ENCODE results near the gene D2HGDH.

D2HGDH gene

DNA sequence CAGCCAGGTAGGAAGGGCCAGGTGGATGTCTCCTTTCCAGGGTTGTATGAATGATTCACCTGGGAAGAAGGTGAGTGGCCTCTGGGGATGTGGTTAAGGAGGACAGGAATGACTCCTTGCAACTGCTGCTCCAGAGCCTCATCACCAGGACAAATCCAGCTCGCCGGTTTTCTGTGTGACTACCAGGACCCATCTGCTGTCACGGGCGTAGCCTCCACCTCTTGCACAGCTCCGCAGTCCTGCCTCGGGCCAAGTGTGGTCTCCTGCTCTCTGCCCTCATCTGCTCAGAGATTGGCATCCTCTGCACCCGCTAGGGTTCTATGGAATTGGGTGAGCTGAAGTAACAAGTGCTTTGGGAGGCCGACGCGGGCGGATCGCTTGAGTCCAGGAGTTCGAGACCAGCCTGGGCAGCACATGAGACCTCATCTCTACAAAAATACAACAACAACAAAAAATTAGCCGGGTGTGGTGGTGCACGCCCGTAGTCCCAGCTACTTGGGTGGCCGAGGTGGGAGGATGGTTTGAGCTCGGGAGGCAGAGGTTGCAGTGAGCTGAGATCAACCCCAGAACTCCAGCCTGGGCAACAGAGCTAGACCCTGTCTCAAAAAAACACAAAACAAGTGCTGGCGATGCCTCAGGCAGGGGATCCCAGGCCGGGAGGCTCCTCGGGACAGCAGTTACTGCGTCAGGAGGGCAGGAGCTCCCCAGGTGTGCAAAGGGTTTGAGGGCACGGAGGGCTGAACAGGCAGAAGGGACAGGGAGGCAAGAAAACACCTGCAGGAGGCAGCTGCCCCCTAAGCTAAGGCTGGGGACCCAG is 831 bp upstream of the D2HGDH start:
- H2BK15ac ChIP-seq (replicated peaks; ENCODE audit: low read depth) = no peak overlapping the region
- peak overlapping the region; percentile 8 for H3K4me2 ChIP-seq (ENCODE audit: low read length)
- no peak overlapping the region for H4K5ac ChIP-seq (ENCODE audit: low read length)
- no peaks in the 10 kb centered on the region for H3K27me3 ChIP-seq (ENCODE audit: insufficient read depth, low read length, poor library complexity)
- no CpG with 5 or more reads among the region's 23 CpGs for WGBS (ENCODE audit: extremely low coverage, insufficient coverage, low lambda C conversion rate)
- no peak overlapping the region for H2BK5ac ChIP-seq (ENCODE audit: low read length)
- no peaks in the 10 kb centered on the region for H3K36me3 ChIP-seq (ENCODE audit: control insufficient read depth, insufficient read depth, low read length)
- no peak overlapping the region for H3K18ac ChIP-seq (ENCODE audit: low read length)
- no peak overlapping the region for H3K4me3 ChIP-seq (ENCODE audit: low read length)
- H3K4ac ChIP-seq (ENCODE audit: low read depth, low read length) = no peak overlapping the region
- no peaks in the 10 kb centered on the region for H3K79me2 ChIP-seq (ENCODE audit: control insufficient read depth, insufficient read depth, low read length)
- H3K9ac ChIP-seq (ENCODE audit: low read length) = peak overlapping the region; percentile 60
- H3K4me1 ChIP-seq (ENCODE audit: control insufficient read depth, low read depth, low read length) = no peaks in the 10 kb centered on the region
- H2BK120ac ChIP-seq (ENCODE audit: low read depth, low read length) = no peak overlapping the region
- no peak overlapping the region for H2AK5ac ChIP-seq (ENCODE audit: low read length)
- H3K27ac ChIP-seq (ENCODE audit: low read depth, low read length) = no peak overlapping the region
- peak overlapping the region; percentile 89 for H3K23ac ChIP-seq (ENCODE audit: low read length)
- no peak for DNase-seq
- no peaks in the 10 kb centered on the region for H3K79me1 ChIP-seq (ENCODE audit: low read length)
- H3K56ac ChIP-seq (ENCODE audit: low read length) = peak overlapping the region; percentile 65
- H4K8ac ChIP-seq (ENCODE audit: low read depth, low read length) = no peak overlapping the region

DNA sequence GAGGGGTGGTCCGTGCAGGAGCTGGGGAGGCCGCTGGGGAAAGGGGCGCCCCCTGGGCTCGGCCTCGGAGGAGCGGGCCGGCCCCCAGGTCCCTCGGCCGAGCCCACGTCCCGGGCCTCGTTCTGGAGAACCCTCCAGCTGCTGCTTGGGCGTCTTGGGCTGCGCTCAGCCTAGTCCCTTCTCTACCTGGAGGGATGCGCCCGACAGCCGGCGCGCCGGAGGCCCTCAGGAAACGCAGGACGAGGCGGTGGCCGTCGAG is 293 bp upstream of the D2HGDH start:
- no peaks in the 10 kb centered on the region for H3K79me2 ChIP-seq (ENCODE audit: control insufficient read depth, insufficient read depth, low read length)
- H3K23ac ChIP-seq (ENCODE audit: low read length) = no peak overlapping the region
- no peak overlapping the region for H3K4ac ChIP-seq (ENCODE audit: low read depth, low read length)
- no peaks in the 10 kb centered on the region for H3K79me1 ChIP-seq (ENCODE audit: low read length)
- no peak overlapping the region for H3K4me3 ChIP-seq (ENCODE audit: low read length)
- peak overlapping the region; percentile 60 for H3K9ac ChIP-seq (ENCODE audit: low read length)
- H3K18ac ChIP-seq (ENCODE audit: low read length) = no peak overlapping the region
- no peak overlapping the region for H2BK120ac ChIP-seq (ENCODE audit: low read depth, low read length)
- H2BK5ac ChIP-seq (ENCODE audit: low read length) = no peak overlapping the region
- H3K56ac ChIP-seq (ENCODE audit: low read length) = peak overlapping the region; percentile 65
- H2BK15ac ChIP-seq (replicated peaks; ENCODE audit: low read depth) = no peak overlapping the region
- no peak overlapping the region for H4K8ac ChIP-seq (ENCODE audit: low read depth, low read length)
- no peak overlapping the region for H4K5ac ChIP-seq (ENCODE audit: low read length)
- WGBS (ENCODE audit: extremely low coverage, insufficient coverage, low lambda C conversion rate) = no CpG with 5 or more reads among the region's 25 CpGs
- no peak for DNase-seq
- no peak overlapping the region for H2AK5ac ChIP-seq (ENCODE audit: low read length)
- H3K4me2 ChIP-seq (ENCODE audit: low read length) = peak overlapping the region; percentile 8
- H3K27me3 ChIP-seq (ENCODE audit: insufficient read depth, low read length, poor library complexity) = no peaks in the 10 kb centered on the region
- no peak overlapping the region for H3K27ac ChIP-seq (ENCODE audit: low read depth, low read length)
- H3K4me1 ChIP-seq (ENCODE audit: control insufficient read depth, low read depth, low read length) = no peaks in the 10 kb centered on the region
- H3K36me3 ChIP-seq (ENCODE audit: control insufficient read depth, insufficient read depth, low read length) = no peaks in the 10 kb centered on the region

DNA sequence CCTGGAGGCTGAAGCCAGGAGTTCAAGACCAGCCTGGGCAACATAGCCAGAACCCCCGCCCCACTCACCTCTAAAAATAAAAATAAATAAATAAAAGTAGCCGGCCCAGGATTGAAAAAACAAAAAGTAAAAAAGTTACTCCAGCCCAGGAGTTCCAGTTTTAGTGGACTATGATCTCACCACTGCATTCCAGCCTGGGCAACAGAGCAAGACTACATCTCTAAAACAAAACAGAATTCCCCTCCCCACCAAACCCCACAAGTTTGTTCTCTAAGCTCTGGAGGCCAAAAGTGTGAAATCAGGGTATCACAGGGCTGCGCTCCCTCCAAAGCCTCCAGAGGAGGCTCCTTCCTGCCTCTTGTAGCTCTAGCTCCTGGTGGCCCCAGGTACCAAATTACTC is 1.7 kb downstream of the D2HGDH start:
- no peak overlapping the region for H2BK15ac ChIP-seq (replicated peaks; ENCODE audit: low read depth)
- no peak overlapping the region for H3K4me3 ChIP-seq (ENCODE audit: low read length)
- H3K27me3 ChIP-seq (ENCODE audit: insufficient read depth, low read length, poor library complexity) = no peaks in the 10 kb centered on the region
- no CpG with 5 or more reads among the region's 3 CpGs for WGBS (ENCODE audit: extremely low coverage, insufficient coverage, low lambda C conversion rate)
- no peak overlapping the region for H3K27ac ChIP-seq (ENCODE audit: low read depth, low read length)
- H2BK120ac ChIP-seq (ENCODE audit: low read depth, low read length) = no peak overlapping the region
- H3K4me1 ChIP-seq (ENCODE audit: control insufficient read depth, low read depth, low read length) = no peaks in the 10 kb centered on the region
- H3K18ac ChIP-seq (ENCODE audit: low read length) = no peak overlapping the region
- H3K4ac ChIP-seq (ENCODE audit: low read depth, low read length) = no peak overlapping the region
- no peaks in the 10 kb centered on the region for H3K79me2 ChIP-seq (ENCODE audit: control insufficient read depth, insufficient read depth, low read length)
- no peaks in the 10 kb centered on the region for H3K79me1 ChIP-seq (ENCODE audit: low read length)
- H2AK5ac ChIP-seq (ENCODE audit: low read length) = no peak overlapping the region
- H2BK5ac ChIP-seq (ENCODE audit: low read length) = no peak overlapping the region
- no peak for DNase-seq
- H3K36me3 ChIP-seq (ENCODE audit: control insufficient read depth, insufficient read depth, low read length) = no peaks in the 10 kb centered on the region
- no peak overlapping the region for H3K23ac ChIP-seq (ENCODE audit: low read length)
- H3K4me2 ChIP-seq (ENCODE audit: low read length) = no peak overlapping the region
- H3K9ac ChIP-seq (ENCODE audit: low read length) = no peak overlapping the region
- H3K56ac ChIP-seq (ENCODE audit: low read length) = no peak overlapping the region
- H4K8ac ChIP-seq (ENCODE audit: low read depth, low read length) = no peak overlapping the region
- H4K5ac ChIP-seq (ENCODE audit: low read length) = no peak overlapping the region

DNA sequence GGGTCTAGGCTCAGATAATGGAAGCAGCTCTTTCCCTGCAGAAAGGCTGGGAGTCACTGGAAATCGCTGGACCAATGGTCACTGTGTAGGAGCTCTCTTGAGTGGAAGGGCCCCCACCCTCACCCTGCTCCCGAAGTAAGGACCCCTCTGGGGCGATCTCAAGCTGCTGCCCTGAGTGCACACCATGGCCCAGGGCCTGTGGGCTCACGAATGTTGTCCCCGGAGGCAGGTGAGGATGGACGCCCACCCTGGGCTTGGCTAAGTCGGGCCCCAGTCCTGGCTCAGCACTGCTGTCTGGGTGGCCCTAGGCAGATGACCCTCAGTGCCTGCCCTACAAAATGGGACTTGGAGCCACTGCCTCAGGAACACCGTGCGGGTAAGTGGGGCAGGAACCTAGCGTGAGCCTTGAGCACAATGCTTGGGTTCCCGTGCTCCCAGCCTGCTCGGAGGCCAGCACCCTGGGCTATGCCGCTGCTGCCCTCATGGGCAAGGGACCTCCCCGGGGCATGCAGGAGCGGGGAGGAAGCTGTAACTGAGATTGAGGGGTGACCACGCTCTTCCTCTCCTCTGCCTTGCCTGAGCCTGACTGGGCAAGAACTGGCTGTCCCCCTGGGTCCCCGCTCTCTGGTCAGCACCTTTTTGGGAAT is 3.7 kb downstream of the D2HGDH start:
- Histone ChIP-seq H3K27me3 (ENCODE audit: insufficient read depth, low read length, poor library complexity) (no peaks in the 10 kb centered on the region), H3K4ac (ENCODE audit: low read depth, low read length) (no peak overlapping the region), H4K5ac (ENCODE audit: low read length) (no peak overlapping the region), H3K4me2 (ENCODE audit: low read length) (no peak overlapping the region), H3K4me3 (ENCODE audit: low read length) (no peak overlapping the region), H3K23ac (ENCODE audit: low read length) (no peak overlapping the region), H3K36me3 (ENCODE audit: control insufficient read depth, insufficient read depth, low read length) (no peaks in the 10 kb centered on the region), H3K27ac (ENCODE audit: low read depth, low read length) (no peak overlapping the region), H3K79me2 (ENCODE audit: control insufficient read depth, insufficient read depth, low read length) (no peaks in the 10 kb centered on the region), H3K79me1 (ENCODE audit: low read length) (no peaks in the 10 kb centered on the region), H3K4me1 (ENCODE audit: control insufficient read depth, low read depth, low read length) (no peaks in the 10 kb centered on the region), H2AK5ac (ENCODE audit: low read length) (no peak overlapping the region), H2BK120ac (ENCODE audit: low read depth, low read length) (no peak overlapping the region), H2BK15ac (replicated peaks; ENCODE audit: low read depth) (no peak overlapping the region), H3K18ac (ENCODE audit: low read length) (no peak overlapping the region), H3K56ac (ENCODE audit: low read length) (no peak overlapping the region), H4K8ac (ENCODE audit: low read depth, low read length) (no peak overlapping the region), H2BK5ac (ENCODE audit: low read length) (no peak overlapping the region), H3K9ac (ENCODE audit: low read length) (no peak overlapping the region)
- DNase-seq = no peak
- no CpG with 5 or more reads among the region's 17 CpGs for WGBS (ENCODE audit: extremely low coverage, insufficient coverage, low lambda C conversion rate)

DNA sequence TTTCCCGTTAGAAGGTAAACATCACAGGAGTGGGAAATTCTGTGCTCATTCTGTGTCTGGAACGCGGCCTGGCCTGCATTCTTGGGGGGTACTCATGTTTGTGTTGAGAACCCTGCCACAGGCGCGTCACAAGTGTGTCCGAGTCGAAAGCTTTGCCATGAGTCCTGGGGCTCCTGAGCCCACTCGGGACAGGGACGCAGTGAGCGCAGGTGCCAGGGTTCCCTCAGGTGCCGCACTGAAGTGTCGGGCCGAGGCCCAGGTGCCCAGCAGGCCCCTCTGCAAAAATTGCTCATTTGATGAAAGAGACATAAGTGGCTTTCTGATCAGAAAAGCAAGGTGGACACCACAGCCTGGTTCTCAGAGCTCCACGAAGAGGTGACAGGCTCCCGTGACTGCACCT is 4.7 kb downstream of the D2HGDH start:
- H3K79me1 ChIP-seq (ENCODE audit: low read length) = no peaks in the 10 kb centered on the region

DNA sequence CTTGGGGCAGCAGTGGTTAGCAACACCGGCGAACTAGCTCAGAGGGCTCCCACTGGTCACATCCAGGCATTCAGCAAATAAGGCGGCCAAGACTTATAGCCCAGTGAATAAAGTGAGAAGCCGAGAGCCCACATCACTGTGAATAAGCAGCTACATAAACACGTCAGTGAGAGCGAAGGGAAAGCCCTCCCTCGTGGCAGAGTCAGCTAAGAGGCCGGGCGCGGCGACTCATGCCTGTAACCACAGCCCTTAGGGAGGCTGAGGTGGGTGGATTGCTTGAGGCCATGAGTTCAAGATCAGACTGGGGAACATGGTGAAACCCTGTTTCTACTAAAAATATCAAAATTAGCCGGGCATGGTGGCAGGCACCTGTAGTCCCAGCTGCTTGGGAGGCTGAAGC is 5.2 kb downstream of the D2HGDH start:
- H3K23ac ChIP-seq (ENCODE audit: low read length) = no peak overlapping the region
- H3K18ac ChIP-seq (ENCODE audit: low read length) = no peak overlapping the region
- no peaks in the 10 kb centered on the region for H3K27me3 ChIP-seq (ENCODE audit: insufficient read depth, low read length, poor library complexity)
- H2AK5ac ChIP-seq (ENCODE audit: low read length) = no peak overlapping the region
- no peak overlapping the region for H3K4ac ChIP-seq (ENCODE audit: low read depth, low read length)
- H2BK15ac ChIP-seq (replicated peaks; ENCODE audit: low read depth) = no peak overlapping the region
- no peaks in the 10 kb centered on the region for H3K79me2 ChIP-seq (ENCODE audit: control insufficient read depth, insufficient read depth, low read length)
- H3K4me2 ChIP-seq (ENCODE audit: low read length) = no peak overlapping the region
- no peak overlapping the region for H2BK5ac ChIP-seq (ENCODE audit: low read length)
- no peak for DNase-seq
- no peaks in the 10 kb centered on the region for H3K36me3 ChIP-seq (ENCODE audit: control insufficient read depth, insufficient read depth, low read length)
- H3K27ac ChIP-seq (ENCODE audit: low read depth, low read length) = no peak overlapping the region
- no CpG with 5 or more reads among the region's 12 CpGs for WGBS (ENCODE audit: extremely low coverage, insufficient coverage, low lambda C conversion rate)
- no peak overlapping the region for H4K8ac ChIP-seq (ENCODE audit: low read depth, low read length)
- H3K79me1 ChIP-seq (ENCODE audit: low read length) = no peaks in the 10 kb centered on the region
- H2BK120ac ChIP-seq (ENCODE audit: low read depth, low read length) = no peak overlapping the region
- no peak overlapping the region for H3K56ac ChIP-seq (ENCODE audit: low read length)
- no peak overlapping the region for H3K4me3 ChIP-seq (ENCODE audit: low read length)
- H3K4me1 ChIP-seq (ENCODE audit: control insufficient read depth, low read depth, low read length) = no peaks in the 10 kb centered on the region
- no peak overlapping the region for H4K5ac ChIP-seq (ENCODE audit: low read length)
- no peak overlapping the region for H3K9ac ChIP-seq (ENCODE audit: low read length)

More for the DNA sequence above, 4.7 kb downstream of the D2HGDH start:
- no peak for DNase-seq
- Histone ChIP-seq H3K4me1 (ENCODE audit: control insufficient read depth, low read depth, low read length) (no peaks in the 10 kb centered on the region), H2BK15ac (replicated peaks; ENCODE audit: low read depth) (no peak overlapping the region), H2AK5ac (ENCODE audit: low read length) (no peak overlapping the region), H3K9ac (ENCODE audit: low read length) (no peak overlapping the region), H3K27me3 (ENCODE audit: insufficient read depth, low read length, poor library complexity) (no peaks in the 10 kb centered on the region), H3K79me2 (ENCODE audit: control insufficient read depth, insufficient read depth, low read length) (no peaks in the 10 kb centered on the region), H3K36me3 (ENCODE audit: control insufficient read depth, insufficient read depth, low read length) (no peaks in the 10 kb centered on the region), H2BK120ac (ENCODE audit: low read depth, low read length) (no peak overlapping the region), H3K23ac (ENCODE audit: low read length) (no peak overlapping the region), H4K5ac (ENCODE audit: low read length) (no peak overlapping the region), H2BK5ac (ENCODE audit: low read length) (no peak overlapping the region), H3K4ac (ENCODE audit: low read depth, low read length) (no peak overlapping the region), H3K56ac (ENCODE audit: low read length) (no peak overlapping the region), H3K27ac (ENCODE audit: low read depth, low read length) (no peak overlapping the region), H4K8ac (ENCODE audit: low read depth, low read length) (no peak overlapping the region), H3K4me3 (ENCODE audit: low read length) (no peak overlapping the region), H3K18ac (ENCODE audit: low read length) (no peak overlapping the region), H3K4me2 (ENCODE audit: low read length) (no peak overlapping the region)
- WGBS (ENCODE audit: extremely low coverage, insufficient coverage, low lambda C conversion rate) = no CpG with 5 or more reads among the region's 15 CpGs
